Activated naive CD4-positive, alpha-beta T cell treated with anti-CD3 and anti-CD28 coated beads for 36 hours (primary cell): Measurements from ENCODE around the gene ADK. TPM values are rescaled to one million over a fixed set of nuclear protein-coding genes. Genes with fewer than 3 reads are reported as not detected.
"Not testable (repeated sequence)": the region's sequence is repeated elsewhere in the genome, so short reads cannot be mapped to it uniquely, and the experiment has no call there.

ENCODE experiments used
- CTCF ChIA-PET: fragments of 350-600 bp; sonication (Branson Sonifier 250); formaldehyde crosslinking; loops from one replicate; lab custom pipeline; 2021; ENCODE audit warnings: antibody characterized with exemption; lab: Charles Lee
- DNase-seq: peaks from one replicate; pipeline ENCODE4 v3.0.0-alpha.2; 2020
- H3K27ac Mint-ChIP-seq: one replicate; pipeline ENCODE4 v1.8.0; 2021; ENCODE audit warnings: mild to moderate bottlenecking, mixed read lengths
- H3K27me3 Mint-ChIP-seq: one replicate; pipeline ENCODE4 v1.8.0; 2021; ENCODE audit warnings: low read depth, mixed read lengths
- H3K36me3 Mint-ChIP-seq: one replicate; pipeline ENCODE4 v1.8.0; 2021; ENCODE audit warnings: low read depth, mixed read lengths
- H3K4me1 Mint-ChIP-seq: one replicate; pipeline ENCODE4 v1.8.0; 2021; ENCODE audit warnings: low read depth, mixed read lengths
- H3K4me3 Mint-ChIP-seq: one replicate; pipeline ENCODE4 v1.8.0; 2021; ENCODE audit warnings: mild to moderate bottlenecking, moderate library complexity, mixed read lengths
- H3K9me3 Mint-ChIP-seq: one replicate; pipeline ENCODE4 v1.8.0; 2021; ENCODE audit warnings: mixed read lengths
- intact Hi-C: fragments of 100-400 bp; cut with micrococcal nuclease; formaldehyde crosslinking; loops from one replicate; pipeline ENCODE4 v1.15.1; 2023
- total RNA-seq, 2 experiments: library from RNA; stranded (reverse); gene quantifications; one replicate each; pipeline ENCODE4 v1.2.3, GENCODE V29; 2021

The ADK gene
- total RNA-seq, 2 experiments from 2014 or later, result 43.4 to 43.9 TPM

GRCh38 chr10:74491014-74491413 lies 340.0 kb downstream of the ADK start:
- Mint-ChIP-seq H3K4me1 (peaks cover 1% of the 10 kb centered on the region), H3K4me3 (no peak overlapping the region), H3K27ac (no peak overlapping the region), H3K36me3 (peaks cover 5% of the 10 kb centered on the region), H3K9me3 (peaks cover 3% of the 10 kb centered on the region), H3K27me3 (no peaks in the 10 kb centered on the region)
- CTCF ChIA-PET, result interaction anchor here (0.6 kb wide), 1 partner anchor 500 kb away, joined by 3 read pairs; no protein-coding TSS in a partner anchor
- intact Hi-C loops, result no loop called here
- DNase-seq, result no peak

GRCh38 chr10:74496276-74496675 lies 345.3 kb downstream of the ADK start:
- DNase-seq, intact Hi-C loops, H3K27ac Mint-ChIP-seq, H3K4me3 Mint-ChIP-seq, H3K27me3 Mint-ChIP-seq, CTCF ChIA-PET: not testable (repeated sequence)
- Mint-ChIP-seq H3K9me3 (peaks cover 14% of the 10 kb centered on the region), H3K36me3 (peaks cover 27% of the 10 kb centered on the region), H3K4me1 (peaks cover 18% of the 10 kb centered on the region)

GRCh38 chr10:74498664-74499063 lies 347.6 kb downstream of the ADK start:
- intact Hi-C loops, H3K4me3 Mint-ChIP-seq, DNase-seq, H3K27me3 Mint-ChIP-seq, H3K27ac Mint-ChIP-seq, CTCF ChIA-PET: not testable (repeated sequence)
- H3K4me1 Mint-ChIP-seq, result peaks cover 38% of the 10 kb centered on the region
- peaks cover 30% of the 10 kb centered on the region for H3K36me3 Mint-ChIP-seq
- peaks cover 14% of the 10 kb centered on the region for H3K9me3 Mint-ChIP-seq

- intact Hi-C loops, result loop anchor here (1.0 to 5.0 kb wide), 5 partner anchors 85 to 542 kb away; partner anchors contain the start of gene KAT6B
- Mint-ChIP-seq H3K9me3 (peaks cover 20% of the 10 kb centered on the region), H3K27ac (peak overlapping the region; percentile 72), H3K4me1 (peaks cover 50% of the 10 kb centered on the region), H3K4me3 (no peak overlapping the region), H3K36me3 (peaks cover 38% of the 10 kb centered on the region), H3K27me3 (no peaks in the 10 kb centered on the region)
- CTCF ChIA-PET, result interaction anchor here (0.6 to 0.7 kb wide), 3 partner anchors 38 to 654 kb away, joined by 3 to 7 read pairs (median 4); no protein-coding TSS in a partner anchor
- peak; percentile 26 for DNase-seq
Measured at GRCh38 chr10:74500026-74500704, 349.1 kb downstream of the ADK start.

- Mint-ChIP-seq H3K27me3 (no peaks in the 10 kb centered on the region), H3K36me3 (peaks cover 41% of the 10 kb centered on the region), H3K9me3 (peaks cover 22% of the 10 kb centered on the region), H3K4me1 (peaks cover 52% of the 10 kb centered on the region), H3K27ac (peak overlapping the region; percentile 5), H3K4me3 (no peak overlapping the region)
- CTCF ChIA-PET, result no interaction called here
- DNase-seq, result no peak
- intact Hi-C loops, result loop anchor here (1.0 to 5.0 kb wide), 5 partner anchors 84 to 541 kb away; partner anchors contain the start of gene KAT6B
Measured at GRCh38 chr10:74500816-74501215, 349.8 kb downstream of the ADK start.

- intact Hi-C loops, result loop anchor here (1.0 to 5.0 kb wide), 4 partner anchors 52 to 539 kb away; no protein-coding TSS in a partner anchor
- Mint-ChIP-seq H3K4me3 (no peak overlapping the region), H3K4me1 (peaks cover 52% of the 10 kb centered on the region), H3K27me3 (no peaks in the 10 kb centered on the region), H3K36me3 (peaks cover 40% of the 10 kb centered on the region), H3K9me3 (peaks cover 17% of the 10 kb centered on the region), H3K27ac (peak overlapping the region; percentile 75)
- no peak for DNase-seq
- CTCF ChIA-PET, result interaction anchor here (0.6 to 0.7 kb wide), 2 partner anchors 14 to 126 kb away, joined by 3 to 6 read pairs; no protein-coding TSS in a partner anchor
Measured at GRCh38 chr10:74502963-74503608, 352.1 kb downstream of the ADK start.

- H3K4me1 Mint-ChIP-seq, result peaks cover 21% of the 10 kb centered on the region
- H3K9me3 Mint-ChIP-seq, result peaks cover 40% of the 10 kb centered on the region
- no peak overlapping the region for H3K27ac Mint-ChIP-seq
- H3K27me3 Mint-ChIP-seq, result no peaks in the 10 kb centered on the region
- H3K36me3 Mint-ChIP-seq, result peaks cover 57% of the 10 kb centered on the region
- intact Hi-C loops, result no loop called here
- DNase-seq, result no peak
- CTCF ChIA-PET, result no interaction called here
- H3K4me3 Mint-ChIP-seq, result no peak overlapping the region
Measured at GRCh38 chr10:74507951-74508350, 356.9 kb downstream of the ADK start.

- DNase-seq, result no peak
- no peak overlapping the region for H3K4me3 Mint-ChIP-seq
- no peaks in the 10 kb centered on the region for H3K4me1 Mint-ChIP-seq
- no peaks in the 10 kb centered on the region for H3K27me3 Mint-ChIP-seq
- peaks cover 51% of the 10 kb centered on the region for H3K9me3 Mint-ChIP-seq
- H3K27ac Mint-ChIP-seq, result no peak overlapping the region
- intact Hi-C loops, result no loop called here
- peaks cover 61% of the 10 kb centered on the region for H3K36me3 Mint-ChIP-seq
- CTCF ChIA-PET, result no interaction called here
Measured at GRCh38 chr10:74510594-74510993, 359.6 kb downstream of the ADK start.

GRCh38 chr10:74511051-74511450 lies 360.0 kb downstream of the ADK start:
- Mint-ChIP-seq H3K36me3 (peaks cover 59% of the 10 kb centered on the region), H3K27me3 (no peaks in the 10 kb centered on the region), H3K9me3 (peaks cover 49% of the 10 kb centered on the region), H3K4me1 (no peaks in the 10 kb centered on the region), H3K27ac (no peak overlapping the region), H3K4me3 (no peak overlapping the region)
- DNase-seq, result no peak
- CTCF ChIA-PET, result no interaction called here
- intact Hi-C loops, result no loop called here

GRCh38 chr10:74514322-74514721 lies 363.3 kb downstream of the ADK start:
- CTCF ChIA-PET, result no interaction called here
- H3K4me3 Mint-ChIP-seq, result no peak overlapping the region
- H3K27ac Mint-ChIP-seq, result no peak overlapping the region
- peaks cover 48% of the 10 kb centered on the region for H3K9me3 Mint-ChIP-seq
- no peaks in the 10 kb centered on the region for H3K4me1 Mint-ChIP-seq
- peaks cover 49% of the 10 kb centered on the region for H3K36me3 Mint-ChIP-seq
- DNase-seq, result no peak
- intact Hi-C loops, result no loop called here
- no peaks in the 10 kb centered on the region for H3K27me3 Mint-ChIP-seq

GRCh38 chr10:74518061-74518460 lies 367.0 kb downstream of the ADK start:
- Mint-ChIP-seq H3K4me1 (peaks cover under 1% of the 10 kb centered on the region), H3K4me3 (no peak overlapping the region), H3K27ac (no peak overlapping the region), H3K9me3 (peaks cover 18% of the 10 kb centered on the region), H3K27me3 (no peaks in the 10 kb centered on the region), H3K36me3 (peaks cover 24% of the 10 kb centered on the region)
- intact Hi-C loops, result no loop called here
- DNase-seq, result no peak
- CTCF ChIA-PET, result interaction anchor here (0.7 to 1.6 kb wide), 2 partner anchors 15 to 230 kb away, joined by 4 to 6 read pairs; no protein-coding TSS in a partner anchor

- no peak for DNase-seq
- Mint-ChIP-seq H3K9me3 (no peaks in the 10 kb centered on the region), H3K4me1 (peaks cover 7% of the 10 kb centered on the region), H3K4me3 (no peak overlapping the region), H3K27me3 (no peaks in the 10 kb centered on the region), H3K36me3 (peaks cover 4% of the 10 kb centered on the region), H3K27ac (no peak overlapping the region)
- intact Hi-C loops, result no loop called here
- CTCF ChIA-PET, result no interaction called here
Measured at GRCh38 chr10:74521526-74521925, 370.5 kb downstream of the ADK start.
